SK-N-SH treated with all-trans-retinoic acid at 6 μM for 48 hours (cell line): ENCODE measurements around the gene DGKE.

Experiments used
- CSDC2 ChIP-seq: fragments of 250-450 bp; sonication (Bioruptor Pico); IDR thresholded peaks from 2 replicates; pipeline ENCODE4 v1.5.0; 2020; ENCODE audit warnings: mild to moderate bottlenecking, moderate library complexity
- GLIS3 ChIP-seq: fragments of 250-450 bp; sonication (Bioruptor Pico); IDR thresholded peaks from 2 replicates; pipeline ENCODE4 v1.5.0; 2020; ENCODE audit warnings: mild to moderate bottlenecking, moderate library complexity
- ISL1 ChIP-seq: fragments of 250-450 bp; sonication (Bioruptor Pico); IDR thresholded peaks from 2 replicates; pipeline ENCODE4 v2.1.2; 2022; ENCODE audit warnings: mild to moderate bottlenecking, moderate library complexity
- PATZ1 ChIP-seq: fragments of 250-450 bp; sonication (Bioruptor Pico); IDR thresholded peaks from 2 replicates; pipeline ENCODE4 v1.8.0; 2020; ENCODE audit warnings: mild to moderate bottlenecking, moderate library complexity, borderline replicate concordance
- PPARA ChIP-seq: fragments of 250-450 bp; sonication (Bioruptor Pico); IDR thresholded peaks from 2 replicates; pipeline ENCODE4 v1.5.0; 2020; ENCODE audit warnings: mild to moderate bottlenecking, borderline replicate concordance
- RARB ChIP-seq: fragments of 250-450 bp; sonication (Bioruptor Pico); IDR thresholded peaks from 2 replicates; pipeline ENCODE4 v1.8.0; 2021; ENCODE audit warnings: mild to moderate bottlenecking, moderate library complexity
- SNAI2 ChIP-seq: fragments of 250-450 bp; sonication (Bioruptor Pico); IDR thresholded peaks from 2 replicates; pipeline ENCODE4 v1.5.0; 2020; ENCODE audit warnings: mild to moderate bottlenecking, moderate library complexity
- ZC3H10 ChIP-seq: fragments of 250-450 bp; sonication (Bioruptor Pico); IDR thresholded peaks from 2 replicates; pipeline ENCODE4 v1.5.1; 2021; ENCODE audit warnings: mild to moderate bottlenecking, moderate library complexity
- ZFP3 ChIP-seq: fragments of 250-450 bp; sonication (Bioruptor Pico); IDR thresholded peaks from 2 replicates; pipeline ENCODE4 v1.5.0; 2020; ENCODE audit warnings: mild to moderate bottlenecking, moderate library complexity
- ZFP30 ChIP-seq: fragments of 450-650 bp; formaldehyde crosslinking; IDR thresholded peaks from 2 replicates; pipeline ENCODE4 v1.5.0; 2022; ENCODE audit warnings: mild to moderate bottlenecking, moderate library complexity
- ZNF565 ChIP-seq: fragments of 450-650 bp; formaldehyde crosslinking; conservative IDR thresholded peaks from 2 replicates; pipeline ENCODE4 v1.5.0; 2020; ENCODE audit warnings: low read depth, mild to moderate bottlenecking, moderate library complexity
- ZNF70 ChIP-seq: fragments of 450-650 bp; formaldehyde crosslinking; IDR thresholded peaks from 2 replicates; pipeline ENCODE4 v1.5.0; 2020; ENCODE audit warnings: mild to moderate bottlenecking, moderate library complexity

DNA sequence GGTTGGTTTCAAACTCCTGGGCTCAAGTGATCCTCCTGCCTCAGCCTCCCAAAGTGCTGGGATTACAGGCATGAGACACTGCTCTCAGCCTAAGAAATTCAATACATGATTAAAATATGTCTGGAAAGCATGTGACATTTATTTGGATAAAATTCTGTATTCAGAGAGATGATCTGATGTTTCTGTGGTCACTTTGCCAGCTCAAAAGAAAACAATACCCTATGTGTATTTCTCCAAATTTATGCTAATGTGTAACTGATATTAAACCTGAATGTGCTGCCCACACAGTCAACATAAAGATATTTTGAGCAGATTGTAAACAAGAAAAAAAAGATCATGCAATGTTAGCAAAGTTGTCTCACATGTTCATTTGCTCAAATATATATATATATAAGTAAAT lies 16.9 kb upstream of the DGKE start:
- TF ChIP-seq CSDC2 (no peak), ZNF565 (CRISPR knock-in tag) (no peak), RARB (CRISPR knock-in tag) (no peak), SNAI2 (CRISPR knock-in tag) (no peak), ZC3H10 (CRISPR knock-in tag) (no peak), ZFP3 (no peak), ISL1 (CRISPR knock-in tag) (no peak), PATZ1 (CRISPR knock-in tag) (no peak), GLIS3 (CRISPR knock-in tag) (no peak), ZFP30 (CRISPR knock-in tag) (no peak), ZNF70 (CRISPR knock-in tag) (no peak), PPARA (CRISPR knock-in tag) (no peak)
